ENCODE results near the gene UBL4B.

- TF ChIP-seq SREBF2 (CRISPR knock-in tag; IDR thresholded peaks at IDR 0.05) (no peak), SREBF1 (IDR thresholded peaks at IDR 0.05; ENCODE audit: borderline replicate concordance, low read depth, low read length) (no peak), RFX5 (IDR thresholded peaks at IDR 0.05; ENCODE audit: low read depth, low read length) (no peak), JUN (IDR thresholded peaks at IDR 0.05; ENCODE audit: borderline replicate concordance, low read depth, low read length) (no peak), JUN (CRISPR knock-in tag; IDR thresholded peaks at IDR 0.05; ENCODE audit: borderline replicate concordance) (no peak), JUNB (CRISPR knock-in tag; conservative IDR thresholded peaks at IDR 0.05) (no peak), ZNF431 (CRISPR knock-in tag; IDR thresholded peaks at IDR 0.05) (no peak), RAD21 (CRISPR knock-in tag; conservative IDR thresholded peaks at IDR 0.05 in 1 of 2, IDR thresholded peaks at IDR 0.05 in 1 of 2) (no peak), ZBTB17 (CRISPR knock-in tag; IDR thresholded peaks at IDR 0.05) (no peak), ZNF274 (IDR thresholded peaks at IDR 0.05; ENCODE audit: borderline replicate concordance, low read depth, low read length) (no peak)
Measured at GRCh38 chr1:110118636-110119396, 6.6 kb downstream of the UBL4B start.
